Endothelial cell of umbilical vein (primary cell): Measurements from ENCODE around the gene LIAS. TPM values are rescaled to one million over a fixed set of nuclear protein-coding genes. Genes with fewer than 3 reads are reported as not detected.
"Not testable (repeated sequence)": the region's sequence is repeated elsewhere in the genome, so short reads cannot be mapped to it uniquely, and the experiment has no call there.

ENCODE experiments used
- BruUV-seq: library from RNA; stranded (reverse); fragments of 400-500 nt; replicated peaks from 2 replicates; lab custom pipeline; 2021; lab: Mats Ljungman, UMichigan
- CTCF ChIA-PET: fragments of 300-600, 350-600 bp; sonication (Branson Sonifier 250); formaldehyde crosslinking; loops from one replicate; lab custom pipeline; 2021; ENCODE audit warnings: antibody characterized with exemption, inconsistent platforms; lab: Charles Lee
- POLR2A ChIA-PET: fragments of 300-600, 350-600 bp; sonication (Branson Sonifier 250); formaldehyde crosslinking; loops from one replicate; lab custom pipeline; 2021; ENCODE audit warnings: antibody characterized with exemption, inconsistent platforms; lab: Charles Lee
- DNase-seq: peaks from one replicate; pipeline ENCODE4 v3.0.0-alpha.2; 2011; ENCODE audit warnings: low read depth, low spot score
- FAIRE-seq: peaks from 2 replicates; lab custom pipeline; 2011; peaks lifted over from hg19 to GRCh38; lab: Jason Lieb, UNC
- H2AFZ ChIP-seq: 2 replicates; pipeline ENCODE4 v1.6.0; 2012; ENCODE audit warnings: low read depth, low read length, control low read depth, inconsistent platforms
- H3K27ac ChIP-seq: 2 replicates; pipeline ENCODE4 v1.5.1; 2011; ENCODE audit warnings: low read depth, mild to moderate bottlenecking, control low read depth, low read length, moderate library complexity; ENCODE audit not compliant: insufficient read depth
- H3K27me3 ChIP-seq, 2 experiments: 2 replicates each; pipeline versions ENCODE4 v1.6.0 to v1.6.1; 2011; ENCODE audit warnings: low read length in 2 of 2, mixed read lengths in 1 of 2; ENCODE audit not compliant: control insufficient read depth in 2 of 2, insufficient read depth in 2 of 2
- H3K36me3 ChIP-seq, 2 experiments: 2 replicates in 1 of 2; 3 replicates in 1 of 2; pipeline ENCODE4 v1.5.1; 2011; ENCODE audit warnings: low read length in 2 of 2, mild to moderate bottlenecking in 1 of 2, moderate library complexity in 1 of 2; ENCODE audit not compliant: control insufficient read depth in 2 of 2, insufficient read depth in 2 of 2; ENCODE audit errors: extremely low read depth in 1 of 2
- H3K4me1 ChIP-seq: 3 replicates; pipeline ENCODE4 v1.5.1; 2011; ENCODE audit warnings: mild to moderate bottlenecking, low read length; ENCODE audit not compliant: control insufficient read depth, insufficient read depth; ENCODE audit errors: extremely low read depth
- H3K4me2 ChIP-seq: 2 replicates; pipeline ENCODE4 v1.6.1; 2011; ENCODE audit warnings: low read length, control low read depth, mixed read lengths; ENCODE audit not compliant: insufficient read depth
- H3K4me3 ChIP-seq, 3 experiments: fragments of 200-600 bp in 1 of 3; sonication (generic), shearing (Covaris generic) in 1 of 3; replicated peaks in 1 of 3; 2 replicates each; pipeline ENCODE4 v1.5.1; 2011 to 2016; ENCODE audit warnings: control low read depth in 3 of 3, low read length in 3 of 3, mild to moderate bottlenecking in 2 of 3, inconsistent platforms in 1 of 3, low read depth in 1 of 3, moderate library complexity in 1 of 3; ENCODE audit not compliant: insufficient read depth in 1 of 3
- H3K79me2 ChIP-seq: 2 replicates; pipeline ENCODE4 v1.6.0; 2012; ENCODE audit warnings: low read length, inconsistent platforms; ENCODE audit not compliant: control insufficient read depth, insufficient read depth
- H3K9ac ChIP-seq: replicated peaks from 2 replicates; pipeline ENCODE3; 2011; ENCODE audit warnings: low read length, control low read depth; ENCODE audit not compliant: insufficient read depth; ENCODE audit errors: extremely low read depth
- H3K9me1 ChIP-seq: replicated peaks from 3 replicates; pipeline ENCODE4 v1.6.0; 2011; ENCODE audit warnings: mild to moderate bottlenecking, low read length; ENCODE audit not compliant: control insufficient read depth, insufficient read depth; ENCODE audit errors: extremely low read depth
- H3K9me3 ChIP-seq: replicated peaks from 2 replicates; pipeline ENCODE4 v1.5.1; 2012; ENCODE audit warnings: low read length, inconsistent platforms; ENCODE audit not compliant: control insufficient read depth, insufficient read depth
- H4K20me1 ChIP-seq: replicated peaks from 2 replicates; pipeline ENCODE3; 2011; ENCODE audit warnings: mild to moderate bottlenecking, low read length; ENCODE audit not compliant: control insufficient read depth, insufficient read depth; ENCODE audit errors: extremely low read depth
- EZH2 ChIP-seq: IDR thresholded peaks from 2 replicates; pipeline ENCODE4 v1.6.1; 2012; ENCODE audit warnings: borderline replicate concordance, low read depth, mild to moderate bottlenecking, moderate library complexity, low read length, inconsistent platforms; ENCODE audit not compliant: severe bottlenecking
- FOS ChIP-seq: IDR thresholded peaks from 2 replicates; pipeline ENCODE4 v1.6.1; 2011; ENCODE audit warnings: mild to moderate bottlenecking, low read length, moderate library complexity, borderline replicate concordance; ENCODE audit not compliant: insufficient read depth
- GATA2 ChIP-seq: IDR thresholded peaks from 2 replicates; pipeline ENCODE4 v1.7.0; 2011; ENCODE audit warnings: low read depth, mild to moderate bottlenecking, moderate library complexity, mixed read lengths, low read length; ENCODE audit not compliant: insufficient read length, insufficient read depth
- JUN ChIP-seq: IDR thresholded peaks from 2 replicates; pipeline ENCODE4 v1.6.1; 2011; ENCODE audit warnings: borderline replicate concordance, low read depth; ENCODE audit not compliant: insufficient read length, insufficient read depth
- MYC ChIP-seq: IDR thresholded peaks from one replicate; pipeline ENCODE4 v1.6.1; 2011; ENCODE audit warnings: mild to moderate bottlenecking, low read depth, low read length
- POLR2AphosphoS5 ChIP-seq: IDR thresholded peaks from 2 replicates; pipeline ENCODE4 v1.6.1; 2012; ENCODE audit warnings: low read depth, mild to moderate bottlenecking, control low read depth, low read length, moderate library complexity; ENCODE audit not compliant: insufficient read depth
- dilution Hi-C: fragments of 300-500 bp; cut with MboI; formaldehyde crosslinking; loops from one replicate; pipeline ENCODE4 v1.15.0; 2019; ENCODE audit warnings: low sequenced_read_pairs; ENCODE audit not compliant: extremely low pct_ligation_motif_present
- intact Hi-C: fragments of 100-400 bp; cut with micrococcal nuclease; formaldehyde crosslinking; loops from one replicate; pipeline ENCODE4 v1.10.0; 2022
- polyA plus RNA-seq, 4 experiments: library from polyadenylated mRNA; depleted of rRNA in 3 of 4; stranded (reverse) in 3 of 4; unstranded in 1 of 4; fragments of >200 nt; gene quantifications; 2 replicates each; pipeline versions ENCODE4 v1.2.1 to v1.2.3, GENCODE V29; 2011 to 2012; ENCODE audit warnings: missing spikeins in 1 of 4
- total RNA-seq: library from RNA; stranded (reverse); gene quantifications from 2 replicates; pipeline ENCODE4 v1.2.3, GENCODE V29; 2021
- TF ChIP-seq, protein P1 (sequence below), 2 donors: IDR thresholded peaks; 1 replicate in 1 of 2; 2 replicates in 1 of 2; pipeline ENCODE4 v1.5.1; 2011; ENCODE audit warnings: low read length in 2 of 2, mild to moderate bottlenecking in 2 of 2, moderate library complexity in 2 of 2, control low read depth in 1 of 2, inconsistent platforms in 1 of 2, low read depth in 1 of 2; ENCODE audit not compliant: insufficient read depth in 1 of 2; ENCODE audit errors: extremely low read depth in 1 of 2
- TF ChIP-seq, protein P2 (sequence below): IDR thresholded peaks from 2 replicates; pipeline ENCODE4 v1.6.1; 2011; ENCODE audit not compliant: insufficient read depth, insufficient read length

The LIAS gene
- total and polyA plus RNA-seq, 2 donors (not counting 3 experiments of a cell fraction or from before 2014, with no cell fraction given), result 5.5 to 11.3 TPM

DNA sequence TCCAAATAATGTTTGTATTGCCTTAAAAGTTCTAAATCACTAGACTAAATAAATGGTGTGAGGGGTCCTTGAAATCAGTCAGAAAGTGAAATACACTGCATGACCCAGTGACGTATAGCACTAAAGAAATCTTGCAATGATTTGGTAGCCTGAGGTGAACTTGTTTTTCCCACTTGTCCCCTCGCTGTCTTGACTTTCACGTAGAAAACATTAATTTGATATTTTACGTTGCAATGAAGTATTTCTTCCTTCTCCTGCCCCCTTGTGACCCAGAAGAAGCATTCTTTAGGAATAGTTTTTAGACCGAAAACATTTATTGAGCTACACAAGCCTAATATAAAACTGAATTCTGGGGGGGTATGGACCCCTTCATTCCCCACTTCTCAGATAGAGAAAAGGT lies 48.4 kb upstream of the LIAS start:
- Histone ChIP-seq H3K9me3 (no peaks in the 10 kb centered on the region), H3K27me3 (no peaks in the 10 kb centered on the region), H3K36me3 (no peaks in the 10 kb centered on the region), H3K79me2 (no peaks in the 10 kb centered on the region), H4K20me1 (no peaks in the 10 kb centered on the region), H3K9ac (no peak overlapping the region), H2AFZ (no peak overlapping the region), H3K27ac (no peak overlapping the region), H3K4me2 (no peak overlapping the region), H3K4me3 (no peak overlapping the region), H3K4me1 (no peaks in the 10 kb centered on the region), H3K9me1 (no peaks in the 10 kb centered on the region)
- dilution Hi-C loops (no loop called here), intact Hi-C loops (no loop called here)
- DNase-seq (peak; percentile 38), FAIRE-seq (no peak)
- ChIA-PET POLR2A (no interaction called here), CTCF (interaction anchor here (0.6 to 1.8 kb wide), 10 partner anchors 9 to 651 kb away, joined by 3 to 8 read pairs (median 3); no protein-coding TSS in a partner anchor)
- TF ChIP-seq JUN (no peak), MYC (no peak), EZH2 (no peak), POLR2AphosphoS5 (no peak), FOS (no peak), GATA2 (no peak)
- TF ChIP-seq, protein P1, sequence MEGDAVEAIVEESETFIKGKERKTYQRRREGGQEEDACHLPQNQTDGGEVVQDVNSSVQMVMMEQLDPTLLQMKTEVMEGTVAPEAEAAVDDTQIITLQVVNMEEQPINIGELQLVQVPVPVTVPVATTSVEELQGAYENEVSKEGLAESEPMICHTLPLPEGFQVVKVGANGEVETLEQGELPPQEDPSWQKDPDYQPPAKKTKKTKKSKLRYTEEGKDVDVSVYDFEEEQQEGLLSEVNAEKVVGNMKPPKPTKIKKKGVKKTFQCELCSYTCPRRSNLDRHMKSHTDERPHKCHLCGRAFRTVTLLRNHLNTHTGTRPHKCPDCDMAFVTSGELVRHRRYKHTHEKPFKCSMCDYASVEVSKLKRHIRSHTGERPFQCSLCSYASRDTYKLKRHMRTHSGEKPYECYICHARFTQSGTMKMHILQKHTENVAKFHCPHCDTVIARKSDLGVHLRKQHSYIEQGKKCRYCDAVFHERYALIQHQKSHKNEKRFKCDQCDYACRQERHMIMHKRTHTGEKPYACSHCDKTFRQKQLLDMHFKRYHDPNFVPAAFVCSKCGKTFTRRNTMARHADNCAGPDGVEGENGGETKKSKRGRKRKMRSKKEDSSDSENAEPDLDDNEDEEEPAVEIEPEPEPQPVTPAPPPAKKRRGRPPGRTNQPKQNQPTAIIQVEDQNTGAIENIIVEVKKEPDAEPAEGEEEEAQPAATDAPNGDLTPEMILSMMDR (IDR thresholded peaks at IDR 0.05; ENCODE audit: extremely low read depth in 1 of 2, insufficient read depth in 1 of 2, low read depth in 1 of 2, low read length in 2 of 2), result no peak
- TF ChIP-seq, protein P2, sequence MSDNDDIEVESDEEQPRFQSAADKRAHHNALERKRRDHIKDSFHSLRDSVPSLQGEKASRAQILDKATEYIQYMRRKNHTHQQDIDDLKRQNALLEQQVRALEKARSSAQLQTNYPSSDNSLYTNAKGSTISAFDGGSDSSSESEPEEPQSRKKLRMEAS, result no peak
- no TSS peak for BruUV-seq

DNA sequence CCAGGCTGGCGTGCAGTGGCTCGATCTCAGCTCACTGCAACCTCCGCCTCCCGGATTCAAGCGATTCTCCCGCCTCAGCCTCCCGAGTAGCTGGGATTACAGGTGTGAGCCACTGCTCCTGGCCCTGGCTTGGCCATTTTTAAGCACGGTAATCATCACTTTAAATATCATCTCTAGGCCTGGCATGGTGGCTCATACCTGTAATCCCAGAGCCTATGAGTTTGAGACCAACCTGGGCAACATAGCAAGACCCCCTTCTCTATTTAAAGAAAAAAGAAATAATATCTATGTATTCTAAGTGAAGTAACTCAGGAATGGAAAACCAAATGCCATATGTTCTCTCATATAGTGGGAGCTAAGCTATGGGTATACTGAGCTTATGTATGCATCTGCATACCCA lies 47.3 kb upstream of the LIAS start:
- CTCF ChIA-PET, result interaction anchor here (0.6 to 1.8 kb wide), 5 partner anchors 8 to 509 kb away, joined by 3 to 8 read pairs (median 3); no protein-coding TSS in a partner anchor
- H3K4me2 ChIP-seq, BruUV-seq, H3K9me3 ChIP-seq, H3K36me3 ChIP-seq, H3K9ac ChIP-seq, dilution Hi-C loops, POLR2A ChIA-PET, H3K4me3 ChIP-seq, H3K79me2 ChIP-seq, H3K27me3 ChIP-seq, intact Hi-C loops, H3K27ac ChIP-seq, H3K4me1 ChIP-seq, H4K20me1 ChIP-seq, DNase-seq, H3K9me1 ChIP-seq, FAIRE-seq, H2AFZ ChIP-seq: not testable (repeated sequence)
